ENCODE measurements around the gene SIRT6.
A peak's percentile ranks its signal among the peaks of the same experiment; 100 is the strongest.
"Not testable (repeated sequence)": the region's sequence is repeated elsewhere in the genome, so short reads cannot be mapped to it uniquely, and the experiment has no call there.

SIRT6 gene

DNA sequence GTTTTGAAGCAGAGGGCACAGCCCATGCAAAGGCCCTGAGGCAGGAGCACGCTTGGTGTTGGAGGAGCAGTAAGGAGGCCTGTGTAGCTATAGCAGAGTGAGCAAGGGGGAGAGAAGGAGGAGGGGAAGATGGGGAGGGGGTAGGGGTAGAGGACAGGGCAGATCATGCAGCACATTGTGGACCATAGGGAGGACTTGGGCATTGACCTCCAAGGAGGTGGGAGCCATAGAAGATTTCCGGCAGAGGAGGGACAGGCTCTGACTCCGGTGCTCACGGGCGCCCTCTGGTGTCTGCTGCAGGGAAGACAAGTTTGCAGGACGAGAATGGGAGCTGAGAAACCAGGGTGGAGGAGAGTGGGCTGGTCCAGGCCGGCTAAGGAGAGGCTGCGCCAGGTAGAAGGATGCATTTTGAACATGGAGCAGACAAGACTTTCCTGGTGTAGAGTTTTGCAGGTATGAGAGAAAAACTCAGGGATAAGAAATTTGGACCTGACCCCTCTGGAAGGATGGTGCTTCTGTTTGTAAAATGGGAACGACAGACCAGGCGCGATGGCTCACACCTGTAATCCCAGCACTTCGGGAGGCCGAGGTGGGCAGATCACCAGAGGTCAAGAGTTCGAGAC is 42.6 kb downstream of the SIRT6 start:
- TF ChIP-seq, protein P1, sequence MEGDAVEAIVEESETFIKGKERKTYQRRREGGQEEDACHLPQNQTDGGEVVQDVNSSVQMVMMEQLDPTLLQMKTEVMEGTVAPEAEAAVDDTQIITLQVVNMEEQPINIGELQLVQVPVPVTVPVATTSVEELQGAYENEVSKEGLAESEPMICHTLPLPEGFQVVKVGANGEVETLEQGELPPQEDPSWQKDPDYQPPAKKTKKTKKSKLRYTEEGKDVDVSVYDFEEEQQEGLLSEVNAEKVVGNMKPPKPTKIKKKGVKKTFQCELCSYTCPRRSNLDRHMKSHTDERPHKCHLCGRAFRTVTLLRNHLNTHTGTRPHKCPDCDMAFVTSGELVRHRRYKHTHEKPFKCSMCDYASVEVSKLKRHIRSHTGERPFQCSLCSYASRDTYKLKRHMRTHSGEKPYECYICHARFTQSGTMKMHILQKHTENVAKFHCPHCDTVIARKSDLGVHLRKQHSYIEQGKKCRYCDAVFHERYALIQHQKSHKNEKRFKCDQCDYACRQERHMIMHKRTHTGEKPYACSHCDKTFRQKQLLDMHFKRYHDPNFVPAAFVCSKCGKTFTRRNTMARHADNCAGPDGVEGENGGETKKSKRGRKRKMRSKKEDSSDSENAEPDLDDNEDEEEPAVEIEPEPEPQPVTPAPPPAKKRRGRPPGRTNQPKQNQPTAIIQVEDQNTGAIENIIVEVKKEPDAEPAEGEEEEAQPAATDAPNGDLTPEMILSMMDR (IDR thresholded peaks at IDR 0.05; ENCODE audit: low read depth, low read length): peak; percentile 64
- H3K4me3 ChIP-seq (ENCODE audit: low read depth, low read length): no peak overlapping the region

DNA sequence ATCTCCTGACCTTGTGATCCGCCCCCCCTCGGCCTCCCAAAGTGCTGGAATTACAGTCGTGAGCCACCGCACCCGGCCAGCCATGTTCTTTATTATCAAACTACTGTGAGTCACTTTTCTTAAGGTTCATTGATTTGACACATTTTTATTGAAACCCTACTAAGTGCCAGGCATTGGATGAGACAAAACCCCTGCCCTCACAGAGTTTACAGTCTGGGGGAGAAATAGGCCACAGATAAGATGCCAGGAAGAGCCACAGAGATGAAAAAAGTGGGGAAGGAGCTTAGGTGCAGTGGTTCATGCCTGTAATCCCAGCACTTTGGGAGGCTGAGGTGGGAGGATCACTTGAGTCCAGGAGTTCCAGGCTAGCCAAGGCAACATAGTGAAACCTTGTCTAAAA is 43.9 kb downstream of the SIRT6 start:
- TF ChIP-seq, protein P1 (IDR thresholded peaks at IDR 0.05; ENCODE audit: low read depth, low read length): no peak
- H3K4me3 ChIP-seq (ENCODE audit: low read depth, low read length): no peak overlapping the region

DNA sequence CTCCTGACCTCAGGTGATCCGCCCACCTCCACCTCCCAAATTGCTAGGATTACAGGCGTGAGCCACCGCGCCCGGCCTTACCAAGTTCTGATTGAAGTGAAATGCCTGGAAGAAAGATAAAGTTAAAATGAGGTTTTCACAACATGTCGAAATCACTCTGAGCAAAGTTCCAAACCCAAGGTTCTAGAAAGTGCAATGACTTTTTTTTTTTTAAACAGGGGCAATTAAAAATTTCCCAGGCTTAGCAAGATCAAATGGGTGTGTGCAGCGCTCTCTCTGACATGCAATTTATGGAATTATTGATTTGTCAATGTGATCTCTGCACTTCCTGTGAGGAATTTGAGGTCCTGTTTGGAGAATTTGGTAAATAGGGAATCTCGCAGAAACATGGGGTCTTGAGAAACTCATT is 45.7 kb downstream of the SIRT6 start:
- TF ChIP-seq, protein P1 (IDR thresholded peaks at IDR 0.05; ENCODE audit: low read depth, low read length): no peak
- no peak overlapping the region for H3K4me3 ChIP-seq (ENCODE audit: low read depth, low read length)

DNA sequence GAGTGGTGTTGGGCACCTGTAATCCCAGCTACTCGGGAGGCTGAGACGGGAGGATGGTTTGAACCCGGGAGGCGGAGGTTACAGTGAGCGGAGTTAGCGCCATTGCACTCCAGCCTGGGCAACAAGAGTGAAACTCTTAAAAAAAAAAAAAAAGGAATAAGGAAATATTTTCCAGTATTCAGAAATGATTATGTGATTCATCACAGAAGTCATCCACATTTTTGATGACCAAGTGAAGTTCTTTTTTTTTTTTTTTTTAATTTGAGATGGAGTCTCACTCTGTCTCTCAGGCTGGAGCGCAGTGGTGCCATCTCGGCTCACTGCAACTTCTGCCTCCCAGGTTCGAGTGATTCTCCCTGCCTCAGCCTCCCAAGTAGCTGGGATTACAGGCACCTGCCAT is 47.0 kb downstream of the SIRT6 start:
- not testable (repeated sequence) for H3K4me3 ChIP-seq (ENCODE audit: low read depth, low read length)

DNA sequence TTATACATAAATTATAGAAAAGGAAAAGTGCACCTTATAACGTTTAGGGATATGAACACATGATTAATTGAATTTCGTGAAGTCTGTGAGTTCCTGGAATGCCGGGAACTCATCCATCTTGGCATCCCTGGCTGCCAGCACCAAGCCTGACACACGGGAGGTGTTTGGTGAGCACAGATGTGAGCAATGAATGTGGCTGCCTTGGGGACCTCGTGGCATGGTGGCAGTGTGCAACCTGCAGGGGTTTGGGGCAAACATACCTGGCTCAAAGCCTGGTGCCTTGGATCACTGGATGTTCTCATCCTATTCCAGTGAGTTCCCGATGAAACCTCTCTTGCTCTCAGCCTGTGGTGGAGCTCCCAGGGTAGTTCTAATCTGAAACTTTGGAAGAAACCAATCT is 48.0 kb downstream of the SIRT6 start:
- H3K4me3 ChIP-seq (ENCODE audit: low read depth, low read length): no peak overlapping the region
- TF ChIP-seq, protein P1 (IDR thresholded peaks at IDR 0.05; ENCODE audit: low read depth, low read length): no peak

DNA sequence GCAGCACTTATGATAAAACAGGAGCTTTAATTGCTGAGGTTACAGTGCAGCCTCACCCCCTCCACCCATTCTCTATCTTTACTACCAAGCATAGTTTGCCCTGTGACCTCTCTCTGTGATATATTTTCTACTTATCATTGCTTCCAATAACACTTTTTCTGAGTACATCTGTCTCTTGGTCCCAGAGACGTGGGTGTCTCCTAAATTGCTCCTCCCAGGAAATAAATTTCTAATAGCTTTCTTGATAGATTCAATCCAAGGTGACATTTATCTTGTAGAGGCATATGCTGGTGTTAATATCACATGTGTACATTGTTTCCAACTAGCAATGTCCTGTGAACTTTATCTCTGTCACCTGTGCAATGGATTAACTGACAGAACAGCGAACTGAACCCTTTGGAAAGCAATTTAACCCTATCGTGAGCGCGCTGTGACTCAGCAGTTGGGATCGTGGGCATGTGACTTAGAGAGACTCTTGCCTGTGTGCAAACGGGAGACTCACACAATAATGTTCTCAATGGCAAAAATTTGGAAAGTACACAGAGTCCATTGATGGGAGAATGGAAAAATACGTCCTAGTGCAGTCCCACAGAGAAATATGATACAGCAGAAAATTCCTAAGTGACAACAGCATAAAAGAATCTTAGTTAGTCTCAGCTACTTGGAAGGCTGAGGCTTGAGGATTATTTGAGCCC is 51.5 kb downstream of the SIRT6 start:
- TF ChIP-seq, protein P1 (IDR thresholded peaks at IDR 0.05; ENCODE audit: low read depth, low read length): no peak
- H3K4me3 ChIP-seq (ENCODE audit: low read depth, low read length): no peak overlapping the region

DNA sequence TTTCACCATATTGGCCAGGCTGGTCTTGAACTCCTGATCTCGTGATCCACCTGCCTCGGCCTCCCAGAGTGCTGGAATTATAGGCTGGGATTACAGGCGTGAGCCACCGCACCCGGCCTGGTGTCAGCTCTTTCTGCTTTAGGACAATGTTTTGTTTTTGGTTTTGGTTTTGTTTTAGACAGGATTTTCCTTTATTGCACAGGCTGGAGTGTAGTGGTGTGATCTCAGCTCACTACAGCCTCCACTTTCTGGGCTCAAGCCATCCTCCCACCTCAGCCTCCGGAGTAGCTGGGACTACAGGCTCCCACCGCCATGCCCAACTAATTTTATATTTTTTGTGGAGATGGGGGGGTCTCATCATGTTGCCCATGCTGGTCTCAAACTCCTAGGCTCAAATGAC is 53.3 kb downstream of the SIRT6 start:
- not testable (repeated sequence) for H3K4me3 ChIP-seq (ENCODE audit: low read depth, low read length)

DNA sequence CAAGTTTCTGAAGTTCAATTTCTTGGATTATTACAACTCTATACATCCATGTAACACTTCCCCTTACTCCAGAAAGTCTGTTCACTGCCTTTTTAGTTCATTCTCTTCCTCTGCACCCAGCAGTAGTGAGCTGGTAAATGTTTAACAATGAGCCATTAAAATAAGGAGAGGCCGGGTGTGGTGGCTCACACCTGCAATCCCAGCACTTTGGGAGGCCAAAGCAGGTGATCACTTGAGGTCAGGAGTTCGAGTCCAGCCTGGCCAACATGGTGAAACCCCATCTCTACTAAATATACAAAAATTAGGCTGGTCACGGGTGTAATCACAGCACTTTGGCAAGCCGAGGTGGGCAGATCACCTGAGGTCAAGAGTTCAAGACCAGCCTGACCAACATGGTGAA is 55.0 kb downstream of the SIRT6 start:
- not testable (repeated sequence) for H3K4me3 ChIP-seq (ENCODE audit: low read depth, low read length)

DNA sequence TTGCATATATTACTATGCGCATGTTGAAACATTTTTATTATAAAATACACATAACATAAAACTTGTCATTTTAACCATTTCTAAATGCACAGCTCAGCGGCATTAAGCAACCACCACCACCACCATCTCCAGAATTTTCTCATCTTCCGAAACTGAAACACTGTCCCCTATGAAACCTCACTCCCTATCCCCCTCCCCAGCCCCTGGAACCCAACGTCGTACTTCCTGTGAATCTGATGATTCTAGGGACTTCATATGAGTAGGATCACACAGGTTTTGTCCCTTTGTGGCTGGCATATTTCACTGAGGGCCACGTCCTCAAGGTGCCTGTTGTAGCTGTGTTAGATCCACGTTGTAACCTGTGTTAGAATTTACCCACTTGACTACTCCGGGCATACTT is 57.7 kb downstream of the SIRT6 start:
- H3K4me3 ChIP-seq (ENCODE audit: low read depth, low read length): peak overlapping the region; percentile 84

More for the DNA sequence above, 57.7 kb downstream of the SIRT6 start:
- TF ChIP-seq, protein P1 (IDR thresholded peaks at IDR 0.05; ENCODE audit: low read depth, low read length): no peak

Data from WI38 (cell line).